IgD-negative memory B cell (primary cell): ENCODE measurements around the gene PPP1CA. TPM values are rescaled to one million over a fixed set of nuclear protein-coding genes. Genes with fewer than 3 reads are reported as not detected.
A peak's percentile ranks its signal among the peaks of the same experiment; 100 is the strongest.

Source experiments
- H3K27ac Mint-ChIP-seq, 3 donors: one replicate each; pipeline ENCODE4 v1.8.0; 2020 to 2022; ENCODE audit warnings: mild to moderate bottlenecking in 3 of 3, mixed read lengths in 3 of 3, moderate library complexity in 1 of 3
- H3K27me3 Mint-ChIP-seq: one replicate; pipeline ENCODE4 v1.8.0; 2021; ENCODE audit warnings: mixed read lengths
- H3K36me3 Mint-ChIP-seq: one replicate; pipeline ENCODE4 v1.8.0; 2020; ENCODE audit warnings: mild to moderate bottlenecking, mixed read lengths
- H3K4me1 Mint-ChIP-seq, 3 donors: one replicate each; pipeline ENCODE4 v1.8.0; 2020 to 2022; ENCODE audit warnings: mixed read lengths in 3 of 3, mild to moderate bottlenecking in 1 of 3
- H3K4me3 Mint-ChIP-seq, 4 donors: one replicate each; pipeline ENCODE4 v1.8.0; 2020 to 2022; ENCODE audit warnings: mild to moderate bottlenecking in 4 of 4, mixed read lengths in 4 of 4, moderate library complexity in 3 of 4
- H3K9me3 Mint-ChIP-seq, 3 donors: one replicate each; pipeline ENCODE4 v1.8.0; 2020 to 2021; ENCODE audit warnings: mixed read lengths in 3 of 3, mild to moderate bottlenecking in 1 of 3
- polyA plus RNA-seq: library from polyadenylated mRNA; unstranded; fragments of 300-500 nt; fragmentation: Illumina TruSeq; gene quantifications from one replicate; pipeline ENCODE4 v1.2.3, GENCODE V29; 2021

The PPP1CA gene
- 546 TPM for polyA plus RNA-seq

DNA sequence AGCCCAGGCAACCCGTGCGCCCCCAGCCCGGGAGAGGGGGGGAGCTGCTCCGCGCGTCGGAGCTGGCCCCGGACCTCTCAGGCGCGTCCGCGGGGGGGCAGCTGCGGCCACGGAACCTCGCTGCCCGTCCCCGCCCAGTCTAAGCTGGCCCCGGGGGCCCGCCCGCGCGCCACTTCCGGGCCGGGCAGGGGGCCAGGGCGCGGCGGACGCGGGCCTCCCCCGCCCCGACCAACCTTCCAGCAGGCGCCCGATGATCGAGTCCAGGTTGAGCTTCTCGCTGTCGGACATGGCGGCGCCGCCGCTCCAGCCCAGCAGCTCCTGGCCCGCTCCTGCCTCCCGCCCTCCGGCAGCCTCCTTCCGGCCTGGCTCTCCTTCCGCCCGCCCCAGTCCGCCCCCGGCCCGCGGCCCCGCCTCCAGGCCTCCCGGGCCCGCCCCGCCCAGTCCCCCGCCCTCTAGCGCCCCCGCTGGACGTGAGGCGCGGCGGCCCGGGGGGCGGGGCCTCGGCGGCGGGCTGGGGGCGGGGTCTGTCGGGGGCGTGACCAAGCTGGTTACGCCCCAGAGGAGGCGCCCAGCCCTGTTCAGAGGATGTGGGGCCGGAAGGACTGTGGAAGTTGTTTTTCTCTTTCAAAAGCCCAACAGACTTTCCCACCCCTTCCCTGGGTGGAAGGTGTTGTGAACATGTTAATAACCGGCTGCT is at the start of gene PPP1CA:
Gene PPP1CA, minus strand, starts transcription at position 364 of the 697 bp plus-strand sequence. Its CDS starts 76 bp downstream, at position 288.
- Mint-ChIP-seq H3K9me3 (no peaks in the 10 kb centered on the region), H3K4me1 (peaks cover 16 to 27% (median 21%) of the 10 kb centered on the region in 3 donors), H3K27me3 (no peaks in the 10 kb centered on the region), H3K27ac (peak within 1 kb of the TSS; percentile 93 to 97 (median 95)), H3K4me3 (peak within 1 kb of the TSS; percentile 91 to 100 (median 94)), H3K36me3 (no peaks in the 10 kb centered on the region)

DNA sequence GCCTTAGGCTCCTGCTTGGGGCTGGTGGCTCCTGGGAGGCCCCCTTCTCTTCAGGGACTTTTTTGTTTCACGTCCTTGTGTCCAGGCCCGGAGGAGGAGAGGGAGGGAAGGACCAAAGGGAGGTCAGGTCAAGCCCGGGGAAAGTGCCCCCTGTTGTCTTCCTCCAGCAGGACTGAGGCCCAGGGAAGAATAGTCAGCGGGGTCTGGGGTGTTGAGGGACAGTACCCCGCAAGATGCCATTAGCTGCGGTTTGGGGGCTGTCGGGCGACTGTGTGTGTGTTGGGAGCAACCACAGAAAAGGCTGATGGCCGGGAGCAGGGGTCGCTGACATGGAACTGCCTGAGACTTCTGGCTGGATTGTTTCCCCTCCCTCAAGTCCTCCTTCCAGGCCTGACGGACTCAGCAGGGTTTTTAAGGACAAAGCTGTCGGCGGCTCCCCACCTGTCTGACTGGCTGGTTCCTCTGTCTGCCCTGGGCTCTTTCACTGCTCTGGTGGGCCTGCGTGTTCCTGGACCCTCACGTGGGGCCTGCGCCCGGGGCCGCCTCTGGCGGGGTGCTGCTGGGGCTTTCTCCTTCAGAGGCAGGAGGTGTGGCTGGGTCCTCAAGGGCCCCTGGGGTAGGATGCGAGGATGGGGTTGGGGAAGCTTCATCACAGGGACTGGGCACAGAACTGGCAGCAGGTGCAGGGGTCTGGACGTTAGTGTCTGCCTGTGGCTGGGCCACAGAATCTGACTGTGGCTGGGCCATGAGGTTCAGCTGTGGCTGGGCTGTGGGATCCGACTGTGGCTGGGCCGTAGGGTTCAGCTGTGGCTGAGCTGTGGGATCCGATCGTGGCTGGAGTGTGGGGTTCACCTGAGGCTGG is 49.4 kb upstream of the PPP1CA start:
- Mint-ChIP-seq H3K4me1 (peaks cover 15 to 31% (median 25%) of the 10 kb centered on the region in 3 donors), H3K27ac (peak overlapping the region in 1 of 3 donors; percentile 35), H3K4me3 (peak overlapping the region in 1 of 4 donors; percentile 14), H3K36me3 (no peaks in the 10 kb centered on the region), H3K9me3 (no peaks in the 10 kb centered on the region), H3K27me3 (peaks cover 3% of the 10 kb centered on the region)

DNA sequence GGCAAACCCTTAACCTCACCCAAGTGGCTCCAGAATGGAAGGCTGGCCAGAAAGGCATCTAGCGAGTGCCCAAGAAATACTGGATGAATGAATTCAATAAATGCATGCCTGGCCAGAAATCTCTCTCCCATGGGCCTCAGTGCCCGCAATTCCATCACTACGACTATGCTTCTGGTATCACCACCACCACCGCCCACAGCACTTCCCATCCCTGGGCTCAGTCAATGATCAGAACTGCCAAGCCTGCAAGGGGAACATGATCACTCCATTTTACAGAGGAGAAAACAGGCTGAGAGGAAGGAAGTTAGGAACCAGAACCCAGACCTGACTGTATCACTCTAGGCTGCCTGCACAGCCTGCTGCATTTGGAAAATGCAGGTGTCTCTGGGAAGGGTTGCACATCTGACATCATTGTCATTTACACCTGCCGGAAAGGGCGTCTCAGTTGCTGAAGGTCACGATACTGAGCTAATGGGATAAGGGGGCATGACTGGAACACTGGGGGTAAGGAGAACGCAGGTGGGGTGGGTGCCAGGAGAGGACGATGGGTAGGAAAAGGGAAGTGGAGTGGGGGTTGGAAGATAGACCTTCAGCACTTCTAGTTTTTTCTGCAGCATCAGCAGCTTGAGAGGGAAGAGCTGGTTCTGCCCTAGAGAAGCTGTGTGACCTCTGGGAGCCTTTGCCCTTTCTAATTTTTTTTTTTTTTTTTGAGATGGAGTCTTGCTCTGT is 47.6 kb upstream of the PPP1CA start:
- H3K27ac Mint-ChIP-seq = peak overlapping the region; percentile 67 to 94 (median 68)
- peaks cover 3% of the 10 kb centered on the region for H3K27me3 Mint-ChIP-seq
- H3K36me3 Mint-ChIP-seq = no peaks in the 10 kb centered on the region
- H3K9me3 Mint-ChIP-seq = no peaks in the 10 kb centered on the region
- H3K4me1 Mint-ChIP-seq = peaks cover 26 to 43% (median 39%) of the 10 kb centered on the region in 3 donors
- peak overlapping the region in 3 of 4 donors; percentile 33 to 74 (median 51) for H3K4me3 Mint-ChIP-seq

DNA sequence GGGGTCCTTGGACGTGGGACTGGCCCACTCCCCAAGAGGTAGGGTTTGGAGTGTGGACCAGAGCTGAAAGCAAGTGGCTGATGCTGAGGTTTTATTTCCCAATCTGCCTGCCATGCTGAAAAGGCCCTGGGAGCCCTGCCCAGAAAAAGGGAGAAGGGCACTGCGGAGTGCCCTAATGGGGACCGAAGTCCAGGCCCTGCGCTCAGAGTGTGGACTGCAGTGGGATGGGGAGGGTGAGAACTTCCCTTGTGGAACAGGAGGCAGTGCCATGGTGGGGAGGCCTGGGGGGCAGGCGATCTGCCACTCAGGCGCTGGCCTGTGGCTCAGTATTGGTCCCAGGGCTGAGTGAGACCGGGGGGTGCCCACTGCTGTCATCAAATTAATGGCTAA is 46.6 kb upstream of the PPP1CA start:
- Mint-ChIP-seq H3K4me1 (peaks cover 35 to 43% (median 39%) of the 10 kb centered on the region in 3 donors), H3K9me3 (no peaks in the 10 kb centered on the region), H3K4me3 (peak overlapping the region in 3 of 4 donors; percentile 9 to 99 (median 82)), H3K27me3 (peaks cover 3% of the 10 kb centered on the region), H3K36me3 (no peaks in the 10 kb centered on the region), H3K27ac (peak overlapping the region; percentile 67 to 100 (median 80))

DNA sequence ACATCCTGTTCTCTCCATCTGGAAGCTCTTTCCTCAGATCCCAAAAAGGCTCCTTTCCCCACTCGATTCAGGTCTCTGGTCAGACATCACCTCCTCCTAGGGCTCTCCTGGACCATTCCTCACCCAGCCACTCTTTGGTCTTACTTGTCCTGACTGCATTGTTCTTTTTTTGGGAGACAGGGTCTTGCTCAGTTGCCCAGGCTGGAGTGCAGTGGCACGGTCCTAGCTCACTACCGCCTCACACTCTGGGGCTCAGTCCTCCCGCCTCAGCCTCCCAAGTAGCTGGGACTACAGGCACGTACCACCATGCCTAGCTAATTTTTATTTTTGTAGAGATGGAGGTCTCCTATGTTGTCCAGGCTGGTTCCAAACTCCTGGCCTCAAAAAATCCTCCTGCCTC is 43.9 kb upstream of the PPP1CA start:
- H3K9me3 Mint-ChIP-seq = no peaks in the 10 kb centered on the region
- no peaks in the 10 kb centered on the region for H3K36me3 Mint-ChIP-seq
- peaks cover 3% of the 10 kb centered on the region for H3K27me3 Mint-ChIP-seq
- H3K4me1 Mint-ChIP-seq = peaks cover 49 to 58% (median 57%) of the 10 kb centered on the region in 3 donors
- peak overlapping the region; percentile 98 to 100 (median 99) for H3K27ac Mint-ChIP-seq
- H3K4me3 Mint-ChIP-seq = peak overlapping the region; percentile 54 to 99 (median 86)

DNA sequence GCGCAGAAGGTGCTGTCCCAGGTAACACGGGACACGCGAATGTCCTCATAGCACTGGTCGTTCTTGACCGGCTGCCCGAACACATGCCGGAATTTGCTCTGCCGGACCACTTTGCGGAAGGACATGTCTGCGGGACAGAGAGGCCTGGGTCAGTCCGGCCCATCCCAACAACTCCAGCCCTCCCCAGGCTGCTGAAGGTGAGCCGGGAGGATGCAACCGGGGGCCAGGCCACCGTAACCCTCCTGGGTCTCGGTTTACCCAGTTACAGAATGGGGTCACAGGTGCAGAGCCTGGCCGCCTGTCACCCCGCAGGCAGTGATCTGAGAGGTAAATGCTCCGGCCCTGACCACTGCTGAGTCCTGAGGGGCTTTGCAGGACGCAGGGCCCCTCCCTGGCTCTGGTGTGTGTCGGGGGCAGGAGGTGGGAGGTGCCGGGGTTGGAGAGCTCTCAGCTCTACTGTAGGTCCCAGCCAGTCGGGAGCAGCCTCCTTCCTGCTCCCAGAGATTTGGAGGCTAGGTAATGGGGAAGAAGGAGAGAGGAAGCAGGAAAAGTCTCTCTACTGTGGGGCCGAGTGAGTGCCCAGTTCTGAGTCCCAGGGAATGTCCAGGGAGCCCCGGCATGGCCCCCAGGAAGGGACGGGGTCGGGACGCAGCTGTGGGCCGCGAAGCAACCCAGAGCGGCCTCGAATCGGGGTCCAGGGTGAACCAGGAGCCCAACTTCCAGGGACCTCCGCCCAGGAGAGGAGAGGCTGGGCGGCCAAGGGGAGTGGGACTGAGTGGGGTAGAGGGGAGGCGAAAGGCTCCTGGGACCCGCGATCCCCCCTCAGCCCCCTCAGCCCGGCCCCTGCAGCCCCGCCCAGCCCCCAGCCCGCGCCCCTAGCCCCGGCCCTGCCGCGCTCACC is 41.1 kb upstream of the PPP1CA start:
- Mint-ChIP-seq H3K27me3 (peaks cover 1% of the 10 kb centered on the region), H3K4me3 (peak overlapping the region; percentile 65 to 84 (median 74)), H3K36me3 (peaks cover 2% of the 10 kb centered on the region), H3K27ac (peak overlapping the region; percentile 91 to 98 (median 93)), H3K9me3 (no peaks in the 10 kb centered on the region), H3K4me1 (peaks cover 52 to 61% (median 57%) of the 10 kb centered on the region in 3 donors)

DNA sequence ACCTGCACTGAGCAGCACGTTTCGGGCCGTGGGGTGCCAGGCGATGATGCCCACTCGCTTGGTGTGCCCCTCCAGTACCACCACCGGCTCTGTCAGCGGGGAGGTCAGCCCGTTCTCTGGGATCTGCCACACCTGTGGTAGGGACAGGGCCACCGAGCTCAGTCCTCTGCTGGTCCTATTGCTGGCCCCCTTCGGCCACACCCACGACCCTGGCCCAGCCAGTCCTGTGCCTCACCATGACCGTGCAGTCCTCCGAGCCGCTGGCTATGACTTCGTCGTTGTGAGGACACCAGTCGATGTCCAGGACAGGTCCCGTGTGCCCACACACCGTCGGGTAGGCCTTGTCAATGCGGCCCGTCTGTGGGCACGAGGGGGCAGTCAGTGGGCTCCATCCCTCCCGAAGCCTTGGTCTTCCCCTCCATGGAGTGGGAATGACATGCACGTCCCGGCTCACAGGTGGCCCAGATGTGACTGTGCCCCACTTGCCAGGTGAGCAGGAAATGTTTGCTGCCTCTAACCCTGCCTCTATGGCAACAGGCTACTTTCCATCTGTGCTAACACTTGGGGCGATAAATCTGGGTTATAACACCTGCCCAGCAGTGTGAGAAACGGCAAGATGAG is 40.2 kb upstream of the PPP1CA start:
- peaks cover 49 to 63% (median 51%) of the 10 kb centered on the region in 3 donors for H3K4me1 Mint-ChIP-seq
- peaks cover 3% of the 10 kb centered on the region for H3K36me3 Mint-ChIP-seq
- H3K9me3 Mint-ChIP-seq = no peaks in the 10 kb centered on the region
- H3K27ac Mint-ChIP-seq = peak overlapping the region; percentile 91 to 98 (median 93)
- H3K4me3 Mint-ChIP-seq = peak overlapping the region; percentile 21 to 84 (median 70)
- no peaks in the 10 kb centered on the region for H3K27me3 Mint-ChIP-seq

DNA sequence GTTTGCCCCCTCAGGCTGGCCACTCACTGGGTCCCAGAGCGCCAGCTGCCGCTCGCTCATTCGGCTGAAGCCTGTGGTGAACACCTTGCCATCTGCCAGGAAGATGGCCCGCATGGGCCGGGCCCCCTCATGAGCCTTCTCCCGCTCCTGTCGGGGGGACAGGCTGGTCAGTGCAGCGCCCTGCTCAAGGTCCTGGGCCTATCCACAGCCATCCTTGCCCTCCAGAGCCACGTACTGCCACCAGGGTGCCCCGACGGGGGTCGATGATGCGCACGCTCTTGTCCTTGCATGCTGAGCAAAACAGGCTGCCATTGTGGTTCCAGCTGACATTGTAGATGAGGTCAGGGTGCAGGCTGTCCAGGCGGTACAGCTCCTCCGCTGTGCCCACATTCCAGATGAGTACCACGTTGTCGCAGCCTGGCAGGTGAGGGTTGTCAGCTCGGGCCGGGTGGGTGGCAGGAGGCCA is 39.5 kb upstream of the PPP1CA start:
- H3K36me3 Mint-ChIP-seq = peaks cover 5% of the 10 kb centered on the region
- no peaks in the 10 kb centered on the region for H3K9me3 Mint-ChIP-seq
- H3K4me1 Mint-ChIP-seq = peaks cover 46 to 56% (median 47%) of the 10 kb centered on the region in 3 donors
- peak overlapping the region; percentile 89 to 98 (median 91) for H3K27ac Mint-ChIP-seq
- H3K27me3 Mint-ChIP-seq = no peaks in the 10 kb centered on the region
- peak overlapping the region in 3 of 4 donors; percentile 72 to 98 (median 85) for H3K4me3 Mint-ChIP-seq

DNA sequence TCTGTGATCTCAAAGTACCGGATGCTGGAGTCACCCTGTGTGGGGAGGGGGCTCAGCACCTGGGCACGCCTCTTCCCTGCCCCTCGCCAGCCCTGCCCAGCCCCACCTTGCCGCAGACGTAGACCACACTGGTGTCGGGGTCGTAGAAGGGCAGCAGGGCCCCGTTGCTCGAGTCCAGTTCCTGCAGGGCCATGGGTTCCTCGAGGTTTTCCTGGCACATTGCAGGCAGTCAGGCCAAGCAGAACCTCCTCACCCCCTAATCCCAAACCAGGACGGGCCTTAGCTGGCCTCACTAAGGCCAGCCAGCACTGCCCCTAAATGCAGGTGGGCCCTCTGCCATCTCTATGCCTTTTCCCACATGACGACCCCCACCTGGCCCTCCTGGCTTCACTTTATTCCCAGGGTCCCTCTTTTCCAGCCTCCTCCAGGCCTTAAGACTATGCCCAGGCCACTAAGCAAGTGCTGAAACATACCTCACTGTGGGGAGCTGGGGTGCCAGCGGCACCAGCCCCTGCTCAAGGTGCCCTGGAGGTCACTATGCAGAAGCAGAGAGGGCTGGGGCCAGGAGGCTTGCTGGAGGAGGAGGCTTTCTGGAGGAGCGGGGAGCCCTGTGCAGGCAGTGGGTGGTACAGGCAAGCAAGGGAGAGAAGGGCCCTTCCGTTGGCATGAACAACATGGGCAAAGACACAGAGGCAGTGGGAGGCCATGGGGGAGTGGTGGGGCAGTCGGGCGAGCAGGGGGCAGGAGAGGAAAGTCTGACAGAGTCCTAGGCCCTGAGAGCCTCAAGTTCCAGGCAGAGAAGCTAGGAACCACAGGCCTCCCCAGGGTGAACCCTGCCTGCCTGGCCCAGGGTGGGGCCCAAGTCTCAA is 38.8 kb upstream of the PPP1CA start:
- Mint-ChIP-seq H3K36me3 (peaks cover 5% of the 10 kb centered on the region), H3K27ac (peak overlapping the region; percentile 89 to 98 (median 91)), H3K9me3 (no peaks in the 10 kb centered on the region), H3K27me3 (no peaks in the 10 kb centered on the region), H3K4me3 (peak overlapping the region; percentile 44 to 98 (median 92)), H3K4me1 (peaks cover 40 to 49% (median 41%) of the 10 kb centered on the region in 3 donors)

DNA sequence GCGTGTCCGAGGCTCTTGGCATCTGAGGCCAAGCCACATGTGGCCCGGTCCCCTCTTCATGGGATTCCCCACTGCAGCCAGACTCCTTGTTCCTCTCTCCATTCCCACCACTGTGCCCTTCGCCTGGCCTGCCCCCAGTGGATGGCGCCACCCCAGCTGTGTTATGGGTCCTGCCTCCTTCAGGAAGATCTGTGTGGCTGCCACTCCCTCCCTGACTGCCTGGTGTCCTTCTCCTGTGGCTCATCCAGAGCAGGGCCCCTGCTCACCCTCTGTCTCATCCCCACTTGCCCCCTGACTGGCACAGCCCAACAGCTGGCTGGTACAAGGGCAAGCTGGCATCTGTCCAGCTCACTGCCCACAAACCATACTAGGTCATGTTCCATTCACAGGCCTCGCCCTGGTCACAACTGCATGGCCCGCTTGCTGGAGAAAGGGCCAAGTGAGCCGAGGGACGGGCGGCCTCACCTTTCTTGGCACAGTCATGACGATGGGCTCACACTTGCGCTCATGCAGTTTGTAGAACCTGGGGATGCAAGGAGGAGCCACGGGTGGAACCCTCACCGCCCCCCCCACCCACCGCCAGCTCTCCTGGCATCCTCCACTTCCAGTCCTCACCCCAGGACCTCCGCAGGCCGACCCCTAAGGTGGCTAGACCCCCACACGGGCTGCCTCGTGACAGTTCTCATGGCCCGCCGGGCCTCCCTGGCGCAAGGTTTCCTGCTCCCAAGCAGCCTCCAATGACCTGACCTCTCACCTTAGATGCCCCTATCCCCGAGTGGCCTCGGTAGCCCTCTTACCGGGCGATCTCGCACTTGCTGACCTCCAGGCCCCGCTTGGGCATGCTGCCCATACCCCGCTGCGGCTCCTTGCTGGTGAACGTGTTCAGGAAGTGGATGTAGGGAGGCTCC is 37.9 kb upstream of the PPP1CA start:
- H3K27me3 Mint-ChIP-seq = no peaks in the 10 kb centered on the region
- peak overlapping the region; percentile 83 to 98 (median 91) for H3K27ac Mint-ChIP-seq
- H3K36me3 Mint-ChIP-seq = peaks cover 5% of the 10 kb centered on the region
- no peaks in the 10 kb centered on the region for H3K9me3 Mint-ChIP-seq
- peak overlapping the region; percentile 96 to 98 (median 96) for H3K4me3 Mint-ChIP-seq
- peaks cover 35 to 44% (median 38%) of the 10 kb centered on the region in 3 donors for H3K4me1 Mint-ChIP-seq

DNA sequence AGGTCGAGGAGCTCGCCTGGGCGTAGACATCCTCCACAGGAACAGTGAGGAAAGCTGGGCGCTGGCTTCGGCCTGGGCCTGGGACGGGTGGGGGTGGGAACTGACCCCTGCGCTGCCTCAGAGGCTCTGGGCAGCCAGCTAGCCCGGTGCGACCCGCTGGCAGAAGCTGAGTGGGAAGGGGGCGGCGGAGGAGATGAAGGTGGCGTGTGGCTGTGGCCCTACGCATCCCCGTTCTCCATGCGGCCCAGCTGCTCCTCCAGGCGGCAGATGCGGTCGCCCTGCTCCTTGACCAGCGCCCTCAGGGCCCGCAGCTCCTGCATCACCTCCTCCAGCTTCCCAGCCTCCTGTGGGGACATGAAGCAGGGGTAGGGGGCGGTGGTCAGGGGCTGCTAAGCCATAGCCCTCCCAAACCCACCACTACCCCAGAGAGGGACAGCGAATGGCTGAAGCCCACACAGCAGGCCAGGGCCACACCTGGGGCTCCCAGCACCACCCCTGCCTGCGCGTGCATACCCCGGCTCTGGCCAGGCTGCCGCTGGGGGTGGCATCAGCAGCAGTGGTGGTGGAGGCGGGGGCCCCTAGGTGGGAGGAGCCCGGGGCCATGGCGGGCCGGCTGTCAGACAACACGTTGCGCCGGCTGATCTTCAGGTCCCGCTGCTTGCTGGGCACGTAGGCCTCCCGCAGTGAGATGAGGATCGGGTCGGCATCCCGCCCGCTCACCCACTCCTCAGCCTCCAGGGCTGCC is 36.7 kb upstream of the PPP1CA start:
- H3K27me3 Mint-ChIP-seq = no peaks in the 10 kb centered on the region
- H3K4me3 Mint-ChIP-seq = peak overlapping the region; percentile 96 to 98 (median 96)
- H3K4me1 Mint-ChIP-seq = peaks cover 39 to 45% (median 40%) of the 10 kb centered on the region in 3 donors
- peaks cover 5% of the 10 kb centered on the region for H3K36me3 Mint-ChIP-seq
- H3K27ac Mint-ChIP-seq = peak overlapping the region; percentile 91 to 98 (median 97)
- no peaks in the 10 kb centered on the region for H3K9me3 Mint-ChIP-seq
